OCI-LY1 (cell line): ENCODE results near the gene GNAT3.

Experiments
- H2AFZ ChIP-seq: fragments of 200-600 bp; sonication (generic), shearing (Covaris generic); 2 replicates; pipeline ENCODE4 v1.6.0; 2014; ENCODE audit warnings: antibody characterized with exemption, mild to moderate bottlenecking, low read length
- H3F3A ChIP-seq: fragments of 200-600 bp; sonication (generic), shearing (Covaris generic); 2 replicates; pipeline ENCODE4 v1.6.0; 2014; ENCODE audit warnings: mild to moderate bottlenecking, antibody characterized with exemption, low read length, moderate library complexity; ENCODE audit not compliant: insufficient read depth
- H3K27ac ChIP-seq: fragments of 200-600 bp; sonication (generic); 2 replicates; pipeline ENCODE4 v1.5.1; 2014; ENCODE audit warnings: low read length, mixed run types, mild to moderate bottlenecking, low read depth; ENCODE audit not compliant: poor library complexity, severe bottlenecking
- H3K27me3 ChIP-seq: fragments of 200-600 bp; sonication (generic); 2 replicates; pipeline ENCODE4 v1.6.0; 2014; ENCODE audit warnings: antibody characterized with exemption, mild to moderate bottlenecking, low read length, moderate library complexity; ENCODE audit not compliant: insufficient read depth
- H3K36me3 ChIP-seq: fragments of 200-600 bp; sonication (generic); 2 replicates; pipeline ENCODE4 v1.6.1; 2014; ENCODE audit warnings: mild to moderate bottlenecking, antibody characterized with exemption, low read length, moderate library complexity, mixed read lengths; ENCODE audit not compliant: insufficient read depth
- H3K4me1 ChIP-seq: fragments of 200-600 bp; sonication (generic); 2 replicates; pipeline ENCODE4 v1.5.1; 2014; ENCODE audit warnings: mild to moderate bottlenecking, low read length, moderate library complexity; ENCODE audit not compliant: insufficient read depth, severe bottlenecking
- H3K4me2 ChIP-seq: fragments of 200-600 bp; sonication (generic), shearing (Covaris generic); 2 replicates; pipeline ENCODE4 v1.6.1; 2014; ENCODE audit warnings: low read length
- H3K4me3 ChIP-seq: fragments of 200-600 bp; sonication (generic); 2 replicates; pipeline ENCODE4 v1.5.1; 2014; ENCODE audit warnings: low read length, low read depth, mild to moderate bottlenecking, mixed read lengths; ENCODE audit not compliant: poor library complexity, severe bottlenecking
- H3K79me2 ChIP-seq: fragments of 200-600 bp; shearing (Covaris generic); 2 replicates; pipeline ENCODE4 v1.6.1; 2016; ENCODE audit warnings: mixed run types, low read length, mixed read lengths; ENCODE audit not compliant: insufficient read depth
- H3K9ac ChIP-seq: fragments of 200-600 bp; sonication (generic), shearing (Covaris generic); 2 replicates; pipeline ENCODE4 v1.6.1; 2014; ENCODE audit warnings: mild to moderate bottlenecking, low read length, mixed read lengths
- H3K9me2 ChIP-seq: fragments of 200-600 bp; sonication (generic), shearing (Covaris generic); 2 replicates; pipeline ENCODE4 v1.6.1; 2014; ENCODE audit warnings: low read depth, mild to moderate bottlenecking, low read length, mixed read lengths
- H3K9me3 ChIP-seq: fragments of 200-600 bp; shearing (Covaris generic); 2 replicates; pipeline ENCODE4 v1.6.1; 2014; ENCODE audit warnings: low read length, mixed read lengths
- H4K20me1 ChIP-seq: fragments of 200-600 bp; sonication (generic), shearing (Covaris generic); 2 replicates; pipeline ENCODE4 v1.6.0; 2016; ENCODE audit warnings: mild to moderate bottlenecking, low read length; ENCODE audit not compliant: insufficient read depth
- EZH2 ChIP-seq: fragments of 200-600 bp; sonication (generic), shearing (Covaris generic); IDR thresholded peaks from 2 replicates; pipeline ENCODE4 v1.8.0; 2017; ENCODE audit warnings: borderline replicate concordance, mixed run types, mild to moderate bottlenecking, antibody characterized with exemption, low read length, moderate library complexity, mixed read lengths
- TF ChIP-seq, protein P1 (sequence below): fragments of 200-600 bp; sonication (generic), shearing (Covaris generic); IDR thresholded peaks from 2 replicates; pipeline ENCODE4 v1.5.1; 2017; ENCODE audit warnings: mild to moderate bottlenecking, antibody characterized with exemption, low read length, moderate library complexity, mixed read lengths

GNAT3 gene

DNA sequence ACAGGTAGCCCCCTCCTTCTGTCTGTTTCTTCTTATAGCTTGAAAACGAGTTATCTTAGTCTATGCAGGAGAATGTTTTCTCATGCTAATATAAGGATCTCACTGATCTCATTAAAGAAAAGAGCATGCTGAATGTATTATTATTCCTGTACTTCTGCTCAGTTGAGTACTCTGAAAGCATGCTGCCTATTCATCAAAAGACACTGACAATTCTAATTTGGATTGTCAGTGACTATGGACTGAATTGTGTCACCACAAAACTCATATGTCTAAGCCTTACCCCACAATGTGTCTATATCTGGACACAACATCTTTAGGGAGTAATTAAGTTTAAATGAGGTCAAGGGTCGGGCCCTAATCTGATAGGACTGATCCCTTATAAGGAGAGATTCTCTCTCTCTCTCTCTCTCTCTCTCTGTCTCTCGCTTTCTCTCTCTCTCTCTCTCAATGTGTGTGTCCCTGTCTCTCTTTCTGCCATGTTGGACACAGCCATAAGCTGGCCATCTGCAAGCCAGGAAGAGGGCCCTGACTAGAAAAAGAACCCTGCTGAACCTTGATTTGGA is 98.4 kb downstream of the GNAT3 start:
- Histone ChIP-seq H3K4me2 (no peak overlapping the region), H3K27ac (no peak overlapping the region), H3K4me1 (no peaks in the 10 kb centered on the region), H3F3A (no peaks in the 10 kb centered on the region), H3K79me2 (no peaks in the 10 kb centered on the region), H3K9ac (no peak overlapping the region), H2AFZ (no peak overlapping the region), H3K9me3 (no peaks in the 10 kb centered on the region), H3K9me2 (no peaks in the 10 kb centered on the region), H3K36me3 (no peaks in the 10 kb centered on the region), H3K4me3 (no peak overlapping the region), H4K20me1 (no peaks in the 10 kb centered on the region), H3K27me3 (no peaks in the 10 kb centered on the region)
- TF ChIP-seq, protein P1, sequence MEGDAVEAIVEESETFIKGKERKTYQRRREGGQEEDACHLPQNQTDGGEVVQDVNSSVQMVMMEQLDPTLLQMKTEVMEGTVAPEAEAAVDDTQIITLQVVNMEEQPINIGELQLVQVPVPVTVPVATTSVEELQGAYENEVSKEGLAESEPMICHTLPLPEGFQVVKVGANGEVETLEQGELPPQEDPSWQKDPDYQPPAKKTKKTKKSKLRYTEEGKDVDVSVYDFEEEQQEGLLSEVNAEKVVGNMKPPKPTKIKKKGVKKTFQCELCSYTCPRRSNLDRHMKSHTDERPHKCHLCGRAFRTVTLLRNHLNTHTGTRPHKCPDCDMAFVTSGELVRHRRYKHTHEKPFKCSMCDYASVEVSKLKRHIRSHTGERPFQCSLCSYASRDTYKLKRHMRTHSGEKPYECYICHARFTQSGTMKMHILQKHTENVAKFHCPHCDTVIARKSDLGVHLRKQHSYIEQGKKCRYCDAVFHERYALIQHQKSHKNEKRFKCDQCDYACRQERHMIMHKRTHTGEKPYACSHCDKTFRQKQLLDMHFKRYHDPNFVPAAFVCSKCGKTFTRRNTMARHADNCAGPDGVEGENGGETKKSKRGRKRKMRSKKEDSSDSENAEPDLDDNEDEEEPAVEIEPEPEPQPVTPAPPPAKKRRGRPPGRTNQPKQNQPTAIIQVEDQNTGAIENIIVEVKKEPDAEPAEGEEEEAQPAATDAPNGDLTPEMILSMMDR = no peak
- TF ChIP-seq EZH2 = no peak

DNA sequence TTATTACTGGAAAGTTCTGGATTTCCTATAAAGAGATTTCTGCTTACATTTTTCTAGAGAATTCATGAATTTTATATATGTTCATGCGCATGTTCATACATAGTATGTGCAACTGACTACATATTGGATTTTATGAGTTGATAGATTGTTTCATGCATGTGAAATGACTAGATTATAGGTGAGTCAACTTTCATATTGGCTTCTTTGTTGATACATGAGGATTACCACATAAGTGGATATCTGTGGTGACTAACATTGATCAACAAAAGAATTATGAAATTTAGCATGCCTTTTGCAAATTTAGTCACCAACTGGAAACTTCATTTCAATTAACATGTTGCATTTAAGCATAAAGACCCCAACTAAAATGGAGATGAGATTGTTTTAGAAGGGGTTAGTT is 99.0 kb downstream of the GNAT3 start:
- Histone ChIP-seq H3K9ac (no peak overlapping the region), H3K36me3 (no peaks in the 10 kb centered on the region), H4K20me1 (no peaks in the 10 kb centered on the region), H3K4me3 (no peak overlapping the region), H3K9me2 (no peaks in the 10 kb centered on the region), H3K4me2 (no peak overlapping the region), H3K9me3 (no peaks in the 10 kb centered on the region), H3K4me1 (no peaks in the 10 kb centered on the region), H2AFZ (no peak overlapping the region), H3K27ac (no peak overlapping the region), H3K27me3 (no peaks in the 10 kb centered on the region), H3K79me2 (no peaks in the 10 kb centered on the region), H3F3A (no peaks in the 10 kb centered on the region)
- TF ChIP-seq, protein P1 = no peak
- no peak for TF ChIP-seq EZH2

- no peak overlapping the region for H2AFZ ChIP-seq
- TF ChIP-seq, protein P1 = no peak
- TF ChIP-seq EZH2 = no peak
- H3K27me3 ChIP-seq = no peaks in the 10 kb centered on the region
- H3K36me3 ChIP-seq = no peaks in the 10 kb centered on the region
- no peaks in the 10 kb centered on the region for H3K9me3 ChIP-seq
- no peaks in the 10 kb centered on the region for H3F3A ChIP-seq
- H3K4me1 ChIP-seq = no peaks in the 10 kb centered on the region
- H3K4me3 ChIP-seq = no peak overlapping the region
- H3K27ac ChIP-seq = no peak overlapping the region
- H4K20me1 ChIP-seq = no peaks in the 10 kb centered on the region
- H3K9me2 ChIP-seq = no peaks in the 10 kb centered on the region
- H3K4me2 ChIP-seq = no peak overlapping the region
- H3K79me2 ChIP-seq = no peaks in the 10 kb centered on the region
- no peak overlapping the region for H3K9ac ChIP-seq
Measured at GRCh38 chr7:80411621-80412020, 100.2 kb downstream of the GNAT3 start.
